Panc1 (cell line): ENCODE measurements around the gene GLT1D1. TPM values are rescaled to one million over a fixed set of nuclear protein-coding genes. Genes with fewer than 3 reads are reported as not detected.

Experiments
- ATAC-seq: fragments of 200-7000 bp; cut with Tn5 transposase; 2 replicates; pipeline ENCODE4 v1.9.1; 2020; ENCODE audit warnings: mild to moderate bottlenecking, moderate library complexity
- BruUV-seq: library from RNA; stranded (reverse); fragments of 400-500 nt; replicated peaks from 2 replicates; lab custom pipeline; 2021; lab: Mats Ljungman, UMichigan
- CTCF ChIA-PET: fragments of 300-600 bp; sonication (Branson Sonifier 250); formaldehyde crosslinking; loops from one replicate; lab custom pipeline; 2022; ENCODE audit warnings: antibody characterized with exemption; lab: Charles Lee
- POLR2A ChIA-PET: fragments of 300-600 bp; sonication (Branson Sonifier 250); formaldehyde crosslinking; loops from one replicate; lab custom pipeline; 2022; ENCODE audit warnings: antibody characterized with exemption; lab: Charles Lee
- DNase-seq: peaks from one replicate; pipeline ENCODE4 v3.0.0-alpha.2; 2010; ENCODE audit warnings: low read depth, low spot score
- H3K27ac ChIP-seq: 2 replicates; pipeline ENCODE4 v1.5.1; 2011; ENCODE audit warnings: mild to moderate bottlenecking, low read length, inconsistent platforms
- H3K27me3 ChIP-seq: fragments of 200-500 bp; sonication (Bioruptor generic); 2 replicates; pipeline ENCODE4 v1.6.0; 2014; ENCODE audit warnings: low read length, inconsistent platforms; ENCODE audit not compliant: control insufficient read depth, insufficient read depth
- H3K36me3 ChIP-seq: fragments of 200-500 bp; sonication (Bioruptor generic); 2 replicates; pipeline ENCODE4 v1.5.1; 2014; ENCODE audit warnings: inconsistent platforms, mild to moderate bottlenecking, low read length, moderate library complexity; ENCODE audit not compliant: control insufficient read depth, insufficient read depth
- H3K4me1 ChIP-seq: 2 replicates; pipeline ENCODE4 v1.5.1; 2011; ENCODE audit warnings: inconsistent platforms, mild to moderate bottlenecking, low read length, moderate library complexity; ENCODE audit not compliant: control insufficient read depth, insufficient read depth
- H3K4me3 ChIP-seq, 2 experiments: 2 replicates each; pipeline ENCODE4 v1.5.1; 2011 to 2012; ENCODE audit warnings: low read depth in 2 of 2, low read length in 2 of 2, mild to moderate bottlenecking in 2 of 2, inconsistent platforms in 1 of 2, moderate library complexity in 1 of 2
- H3K9me3 ChIP-seq: fragments of 200-500 bp; sonication (Bioruptor generic); 2 replicates; pipeline ENCODE4 v1.5.1; 2014; ENCODE audit warnings: low read depth, mild to moderate bottlenecking, inconsistent platforms, low read length, moderate library complexity; ENCODE audit not compliant: control insufficient read depth, insufficient read depth
- CTCF ChIP-seq: fragments of 450-650 bp; IDR thresholded peaks from 2 replicates; pipeline ENCODE4 v1.5.1; 2017; ENCODE audit warnings: mild to moderate bottlenecking
- POLR2AphosphoS5 ChIP-seq: IDR thresholded peaks from 2 replicates; pipeline ENCODE4 v1.6.1; 2012; ENCODE audit warnings: mild to moderate bottlenecking, low read depth, low read length, moderate library complexity
- REST ChIP-seq, 2 experiments: IDR thresholded peaks; 2 replicates each; pipeline ENCODE4 v1.6.1; 2011 to 2012; ENCODE audit warnings: low read depth in 2 of 2, control low read depth in 1 of 2, low read length in 1 of 2, mild to moderate bottlenecking in 1 of 2, moderate library complexity in 1 of 2; ENCODE audit not compliant: insufficient read depth in 1 of 2
- SIN3A ChIP-seq: IDR thresholded peaks from 2 replicates; pipeline ENCODE4 v1.6.1; 2012; ENCODE audit warnings: low read depth, mild to moderate bottlenecking, low read length, moderate library complexity, borderline replicate concordance; ENCODE audit not compliant: insufficient read depth
- TCF7L2 ChIP-seq: IDR thresholded peaks from 2 replicates; pipeline ENCODE4 v1.6.1; 2011; ENCODE audit warnings: mild to moderate bottlenecking, low read depth, low read length, inconsistent platforms
- in situ Hi-C: cut with HindIII; loops from 2 replicates; pipeline ENCODE4 v1.10.0; 2016; ENCODE audit warnings: low sequenced_read_pairs, low pct_unique_long_range_greater_than_20kb
- intact Hi-C: fragments of 100-400 bp; cut with micrococcal nuclease; formaldehyde crosslinking; loops from one replicate; pipeline ENCODE4 v1.10.0; 2022; ENCODE audit not compliant: unreplicated experiment
- total RNA-seq: library from RNA; stranded (reverse); gene quantifications from one replicate; pipeline ENCODE4 v1.2.1, GENCODE V29; 2021; ENCODE audit not compliant: unreplicated experiment

GLT1D1 gene
- total RNA-seq, 1 experiment from 2014 or later = not detected

GRCh38 chr12:129005416-129005815, 152.1 kb downstream of the GLT1D1 start:
- Histone ChIP-seq H3K27ac (no peak overlapping the region), H3K27me3 (0 out of 2 replicates have a peak, but pooled peaks cover 3% of the 10 kb centered on the region), H3K4me3 (no peak overlapping the region), H3K9me3 (no peaks in the 10 kb centered on the region), H3K36me3 (no peaks in the 10 kb centered on the region), H3K4me1 (no peaks in the 10 kb centered on the region)
- BruUV-seq = no TSS peak
- CTCF ChIA-PET = no interaction called here
- in situ Hi-C loops (no loop called here), intact Hi-C loops (no loop called here)
- POLR2A ChIA-PET = no interaction called here
- TF ChIP-seq CTCF = no peak
- TF ChIP-seq POLR2AphosphoS5 = no peak
- no peak for TF ChIP-seq SIN3A
- no peak for TF ChIP-seq REST (IDR thresholded peaks at IDR 0.05; ENCODE audit: insufficient read depth in 1 of 2, low read depth in 2 of 2, low read length in 1 of 2)
- TF ChIP-seq TCF7L2 = no peak
- no peak for DNase-seq
- ATAC-seq = no peak

DNA sequence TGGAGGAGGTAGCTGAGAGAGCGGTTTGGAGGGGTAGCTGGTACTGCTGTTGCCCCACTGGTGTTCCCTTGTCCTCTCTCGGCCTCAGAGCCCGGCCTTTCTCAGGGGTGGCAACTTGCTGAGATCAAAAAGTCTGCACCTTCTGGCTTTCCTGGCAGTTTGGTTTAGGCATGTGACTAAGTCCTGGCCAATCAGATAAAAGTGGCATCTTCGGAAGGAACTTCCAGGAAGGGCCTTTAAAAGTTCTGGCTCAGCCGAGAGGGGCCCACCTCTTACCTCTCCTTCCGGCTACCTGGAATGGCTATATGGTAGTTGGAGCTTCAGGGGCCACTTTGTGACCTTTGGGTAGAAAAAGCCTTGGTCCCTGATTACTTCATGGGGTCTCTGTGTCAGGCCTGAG, 152.6 kb downstream of the GLT1D1 start:
- no peaks in the 10 kb centered on the region for H3K36me3 ChIP-seq
- DNase-seq (no peak), ATAC-seq (no peak)
- no TSS peak for BruUV-seq
- in situ Hi-C loops (no loop called here), intact Hi-C loops (no loop called here)
- TF ChIP-seq CTCF (no peak), REST (IDR thresholded peaks at IDR 0.05; ENCODE audit: insufficient read depth in 1 of 2, low read depth in 2 of 2, low read length in 1 of 2) (no peak), SIN3A (no peak), TCF7L2 (no peak), POLR2AphosphoS5 (no peak)
- H3K27me3 ChIP-seq = 0 out of 2 replicates have a peak, but pooled peaks cover 3% of the 10 kb centered on the region
- ChIA-PET POLR2A (no interaction called here), CTCF (no interaction called here)
- no peaks in the 10 kb centered on the region for H3K9me3 ChIP-seq
- H3K4me1 ChIP-seq = no peaks in the 10 kb centered on the region
- H3K27ac ChIP-seq = no peak overlapping the region
- H3K4me3 ChIP-seq = no peak overlapping the region
